Left renal cortex interstitium (tissue), 4 donors: ENCODE results near the gene TMEM168. TPM values are rescaled to one million over a fixed set of nuclear protein-coding genes. Genes with fewer than 3 reads are reported as not detected.
"Not testable (repeated sequence)": the region's sequence is repeated elsewhere in the genome, so short reads cannot be mapped to it uniquely, and the experiment has no call there.

Experiments
- DNase-seq, 4 donors: peaks; one replicate each; pipeline ENCODE4 v3.0.0-alpha.2; 2013; ENCODE audit warnings: low read depth in 4 of 4, low spot score in 2 of 4, missing footprints in 1 of 4
- polyA plus RNA-seq, 4 donors: library from polyadenylated mRNA; unstranded; fragments of 120-200 nt; gene quantifications; one replicate each; pipeline ENCODE4 v1.2.1, GENCODE V29; 2013; ENCODE audit not compliant: insufficient read length in 4 of 4

Gene TMEM168
- polyA plus RNA-seq, 4 donors = 36.0 to 52.9 (median 45.1) TPM

DNA sequence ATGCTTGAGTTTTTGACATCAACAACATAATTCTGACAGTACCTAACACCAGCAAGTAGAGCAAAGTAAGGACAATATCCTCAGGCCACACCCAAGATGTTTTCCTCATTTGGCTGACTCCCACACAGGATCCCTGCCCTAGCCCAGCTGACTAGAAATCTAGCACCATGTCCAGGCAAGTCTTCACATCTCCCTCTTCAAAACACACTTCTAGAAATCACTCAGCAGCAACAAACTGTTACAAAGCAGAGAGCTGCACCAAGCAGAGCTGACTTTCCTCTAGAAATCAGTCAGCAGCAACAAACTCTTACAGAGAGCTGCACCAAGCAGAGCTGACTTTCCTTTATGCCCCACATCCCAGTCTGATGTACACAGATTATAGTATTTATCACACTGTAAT, 7.7 kb downstream of the TMEM168 start:
- no peak for DNase-seq

DNA sequence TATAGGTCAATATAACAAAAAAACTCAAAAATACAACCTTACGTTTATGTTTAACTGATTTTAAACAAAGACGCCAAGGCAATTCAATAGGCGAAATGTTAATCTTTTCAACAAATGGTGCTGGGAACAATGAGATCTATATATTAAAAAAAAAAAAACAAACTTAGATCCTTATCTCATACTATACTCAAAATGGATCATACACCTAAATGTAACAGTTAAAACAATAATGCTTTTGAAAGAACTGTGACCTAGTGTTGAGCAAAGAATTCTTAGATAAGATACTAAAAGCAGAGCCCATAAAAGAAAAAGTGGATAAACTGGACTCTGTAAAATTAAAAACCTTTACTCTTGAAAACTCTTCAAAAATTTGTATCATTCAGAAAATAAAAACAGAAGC, 8.6 kb downstream of the TMEM168 start:
- DNase-seq = no peak

DNA sequence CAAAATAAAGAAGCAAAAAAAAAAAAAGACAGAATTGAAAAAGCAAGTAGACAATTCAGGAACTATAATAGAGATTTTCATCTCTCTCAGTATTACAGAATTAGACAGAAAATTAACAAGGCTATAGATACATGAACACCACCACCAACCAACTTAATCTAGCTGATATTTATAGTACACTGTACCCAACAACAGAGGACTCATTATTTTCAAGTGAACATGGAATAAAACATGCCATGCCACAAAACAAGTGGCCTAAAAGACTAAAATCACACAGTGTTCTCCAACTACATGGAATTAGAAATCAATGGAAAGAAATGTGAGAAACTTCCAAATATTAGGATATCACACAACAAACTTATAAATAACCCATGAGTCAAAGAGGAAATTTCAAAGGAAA, 9.1 kb downstream of the TMEM168 start:
- no peak for DNase-seq

DNA sequence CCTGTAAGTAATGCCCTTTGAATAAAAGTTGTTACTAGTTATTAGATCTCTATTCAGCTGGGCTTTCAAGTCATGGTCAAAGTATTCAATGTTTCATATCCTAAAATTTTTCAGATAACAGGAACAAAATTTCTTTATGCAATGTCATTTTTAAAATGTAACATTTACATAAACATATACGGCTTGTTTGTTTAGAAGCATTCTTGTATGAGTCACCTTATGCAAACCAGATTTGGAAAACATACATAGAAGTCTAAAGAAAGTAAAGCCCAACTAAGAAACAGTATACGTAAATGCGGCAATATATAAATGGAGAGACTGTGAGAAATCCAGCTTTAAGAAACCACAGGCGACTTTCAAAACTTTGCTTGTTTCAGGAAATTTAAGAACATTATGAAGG, 10.5 kb downstream of the TMEM168 start:
- DNase-seq = no peak

DNA sequence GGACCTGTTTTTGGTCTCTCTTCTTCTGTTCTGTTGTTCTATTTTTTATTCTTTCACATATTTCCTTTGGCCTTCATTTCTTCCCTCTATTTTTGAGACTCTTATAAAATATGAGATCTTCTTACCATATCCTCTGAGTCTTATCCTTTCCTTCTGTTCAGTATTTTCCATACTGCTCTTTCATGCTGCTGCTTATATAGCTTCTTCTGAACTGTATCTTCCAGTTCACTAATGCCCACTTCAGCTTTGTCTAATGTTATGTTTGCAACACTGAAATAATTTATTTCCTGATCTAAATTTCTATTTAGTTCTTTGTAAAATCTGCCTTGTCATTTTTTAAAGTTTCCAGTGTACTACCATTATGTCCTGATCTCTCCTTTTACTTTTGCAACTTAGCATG, 12.8 kb downstream of the TMEM168 start:
- DNase-seq = no peak

DNA sequence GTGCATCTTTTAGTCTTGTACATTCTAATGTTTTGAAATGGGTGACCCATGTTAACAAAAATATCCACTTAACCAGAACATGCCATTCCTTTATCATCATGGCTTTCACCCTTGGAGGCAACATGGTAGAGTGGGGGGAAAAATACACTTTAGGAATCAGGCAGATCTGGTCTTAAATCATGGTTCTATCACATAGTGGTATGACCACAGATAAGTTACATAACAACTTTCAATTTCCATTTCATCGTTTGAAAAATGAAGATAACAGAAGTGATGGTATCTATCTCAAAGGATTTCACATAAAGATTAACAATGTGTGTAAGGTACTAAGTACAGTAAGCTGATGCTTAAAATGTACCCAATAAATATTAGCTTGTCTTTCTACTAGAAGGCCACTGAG, 19.0 kb downstream of the TMEM168 start:
- no peak for DNase-seq

DNA sequence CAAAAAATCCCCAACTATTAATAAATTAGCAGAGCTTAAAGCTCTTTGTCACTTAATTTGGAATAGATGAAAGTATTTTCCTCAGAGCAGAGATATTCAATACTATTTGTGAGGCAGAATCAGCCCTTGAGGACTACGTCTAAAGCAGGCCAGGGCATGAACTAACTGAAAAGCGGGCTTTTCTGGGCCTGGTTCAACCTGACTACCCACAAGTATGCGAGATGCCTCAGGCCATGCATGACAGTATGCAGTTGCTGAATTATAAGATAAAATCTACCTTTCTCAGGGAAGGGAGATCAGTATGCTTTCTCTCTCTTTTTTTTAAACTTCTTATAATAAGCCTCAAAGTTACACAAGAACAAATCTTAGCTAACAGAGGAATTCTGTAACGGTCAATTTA, 20.1 kb downstream of the TMEM168 start:
- peak in 1 of 4 donors; percentile 25 for DNase-seq

DNA sequence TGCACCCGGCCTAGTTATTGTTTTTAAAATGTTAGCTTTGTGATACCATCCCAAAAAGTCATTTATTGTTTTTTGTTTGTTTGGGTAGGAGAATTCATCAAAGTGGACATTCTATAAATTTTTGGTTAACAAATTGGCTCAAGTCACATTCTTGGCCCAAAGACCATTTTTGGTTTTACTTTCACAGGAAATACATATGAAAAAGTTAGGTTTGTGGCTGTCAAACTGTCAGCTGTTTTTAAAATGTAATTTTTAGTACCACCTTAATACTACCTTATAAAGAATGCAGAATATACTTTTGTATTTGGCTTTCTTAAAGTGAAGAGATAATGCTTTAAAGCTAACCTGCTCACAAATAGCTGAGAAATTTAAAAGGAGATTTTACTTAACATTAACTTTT, 25.1 kb downstream of the TMEM168 start:
- no peak for DNase-seq

DNA sequence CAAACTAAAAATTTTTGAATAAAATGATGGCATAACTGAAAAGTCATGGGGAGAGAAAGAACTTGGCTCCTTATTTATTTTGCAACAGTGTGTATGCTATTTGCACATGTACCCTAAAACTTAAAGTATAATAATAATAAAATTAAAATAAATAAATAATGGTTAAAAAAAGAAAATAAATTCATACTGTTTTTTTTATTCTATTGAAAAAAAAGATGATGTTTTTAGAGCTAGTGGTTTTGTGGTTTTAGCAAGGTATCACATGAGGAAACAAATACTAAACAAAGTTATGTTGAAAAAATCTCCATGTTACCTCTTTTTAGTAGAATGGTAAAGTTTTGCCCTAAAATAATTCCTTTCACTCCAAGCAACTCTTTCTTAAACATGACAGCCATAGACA, 26.2 kb downstream of the TMEM168 start:
- no peak for DNase-seq

DNA sequence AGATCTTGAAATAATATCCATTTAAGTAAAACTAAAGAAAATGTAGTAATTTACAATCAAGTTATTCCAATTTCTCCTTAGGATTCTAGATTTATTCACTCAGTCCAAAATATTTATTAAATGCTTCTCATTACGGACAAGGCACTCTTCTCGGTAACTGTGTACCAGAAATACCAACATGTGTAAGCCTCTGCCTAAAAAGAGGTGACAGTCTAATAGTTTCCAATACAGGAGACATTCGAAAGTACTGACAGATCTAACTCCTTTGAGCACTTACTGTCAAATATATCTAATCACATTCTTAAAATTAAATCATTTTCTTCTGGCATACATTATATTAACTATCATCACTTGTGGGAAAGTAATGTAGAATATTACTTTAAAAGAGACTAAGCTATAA, 26.9 kb downstream of the TMEM168 start:
- DNase-seq = no peak

DNA sequence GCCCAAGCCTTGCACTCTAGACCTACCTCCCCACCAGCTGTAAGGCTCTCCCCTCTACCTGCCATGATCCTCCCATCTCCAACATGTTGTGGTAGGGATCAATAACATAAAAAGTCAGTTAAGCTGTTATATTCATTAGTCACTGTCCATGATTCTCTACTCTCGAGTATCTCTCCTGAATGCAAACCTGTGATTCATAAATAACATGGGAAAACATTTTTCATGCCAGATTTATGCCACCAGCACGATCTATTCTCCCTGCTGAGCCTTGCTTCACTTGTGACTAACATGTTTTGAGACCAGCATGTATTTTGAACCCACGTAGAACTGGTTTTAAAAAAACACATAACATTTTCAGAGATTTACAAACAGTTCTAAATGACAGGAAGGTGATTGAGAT, 30.3 kb downstream of the TMEM168 start:
- DNase-seq = no peak

DNA sequence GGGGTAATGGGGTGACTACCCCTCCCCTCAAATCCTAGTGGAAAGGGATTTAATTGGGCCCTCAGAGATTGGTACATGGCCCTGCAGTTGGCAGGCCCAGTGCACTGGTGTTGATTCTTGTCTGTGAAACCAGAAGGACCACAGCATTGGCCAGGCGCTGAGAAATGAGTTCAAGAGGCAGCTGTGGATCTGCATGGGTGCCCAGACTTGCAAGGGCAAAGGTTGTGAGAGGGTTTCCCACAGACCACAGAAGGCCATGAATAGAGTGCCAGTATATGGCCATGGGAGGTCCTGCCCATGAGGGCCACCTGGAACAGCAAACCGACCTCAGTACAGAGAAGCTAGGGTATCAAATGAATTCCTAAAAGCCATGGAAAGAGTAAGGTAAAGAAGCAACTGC, 32.9 kb downstream of the TMEM168 start:
- DNase-seq = no peak

DNA sequence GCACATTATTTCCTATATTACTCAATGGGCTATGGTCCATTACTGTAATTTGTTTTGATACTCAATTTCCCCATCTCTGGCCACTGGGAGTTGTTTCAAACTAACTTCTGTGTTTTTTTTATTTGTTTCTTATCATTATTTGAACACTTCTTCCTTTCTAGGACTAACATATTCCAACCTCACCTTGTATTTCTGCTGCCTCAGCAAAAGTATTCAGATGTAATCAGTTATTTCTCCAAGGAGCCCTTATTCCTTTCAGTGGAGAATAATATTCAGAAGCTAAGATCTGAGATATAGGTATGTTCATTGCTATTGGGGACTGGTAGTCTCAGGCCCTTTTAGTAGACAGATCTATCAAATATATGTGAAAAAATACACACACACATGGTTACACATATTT, 36.9 kb downstream of the TMEM168 start:
- no peak for DNase-seq

DNA sequence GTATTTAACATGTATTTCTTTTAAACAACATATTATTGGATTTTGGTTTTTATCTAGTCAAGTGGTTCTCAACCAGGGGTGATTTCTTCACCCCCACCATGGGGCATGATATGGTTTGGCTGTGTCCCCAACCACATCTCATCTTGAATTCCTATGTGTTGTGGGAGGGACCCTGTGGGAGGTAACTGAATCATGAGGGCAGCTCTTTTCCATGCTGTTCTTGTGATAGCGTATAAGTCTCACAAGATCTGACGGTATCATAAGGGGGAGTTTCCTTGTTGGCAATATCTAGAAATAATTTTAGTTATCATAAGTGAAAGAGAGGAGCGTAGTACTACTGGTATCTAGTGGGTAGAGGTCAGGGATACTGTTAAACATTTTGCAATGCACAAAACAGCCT, 37.6 kb downstream of the TMEM168 start:
- no peak for DNase-seq

DNA sequence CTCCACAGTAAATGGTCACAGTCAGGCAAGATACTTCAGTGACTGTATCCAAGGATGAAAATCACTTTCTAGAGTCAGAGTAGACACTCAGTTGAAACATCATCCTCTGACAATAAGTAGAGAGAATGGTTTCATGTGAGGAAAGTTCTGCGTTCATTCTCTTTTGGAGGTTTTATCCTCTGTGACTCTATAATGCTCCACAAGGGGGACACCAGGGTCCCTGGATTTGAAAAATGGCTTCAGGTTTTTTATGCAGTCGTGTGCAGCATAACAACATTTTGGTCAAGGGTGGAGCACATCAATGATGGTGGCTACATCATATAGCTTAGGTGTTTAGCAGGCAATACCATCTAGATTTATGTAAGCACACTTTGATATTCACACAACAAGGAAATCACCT, 40.4 kb downstream of the TMEM168 start:
- DNase-seq = no peak

DNA sequence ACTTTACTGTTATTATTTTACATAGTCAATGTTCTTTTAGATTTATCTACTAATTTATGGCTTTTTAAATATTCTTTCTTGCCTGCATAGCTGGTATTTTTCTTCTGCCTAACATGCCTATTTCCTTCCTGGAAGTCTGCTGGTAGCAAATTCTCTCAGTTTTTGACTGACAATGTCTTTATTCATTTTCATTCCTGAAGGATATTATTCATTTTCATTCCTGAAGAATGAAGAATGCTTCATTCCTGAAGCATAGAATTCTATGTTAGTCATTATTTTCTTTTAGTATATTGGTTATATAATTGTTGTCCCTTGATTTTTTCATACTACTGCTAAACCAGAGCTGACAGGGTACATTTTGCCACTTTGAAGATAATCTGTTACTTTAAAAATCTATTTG, 41.8 kb downstream of the TMEM168 start:
- no peak for DNase-seq

DNA sequence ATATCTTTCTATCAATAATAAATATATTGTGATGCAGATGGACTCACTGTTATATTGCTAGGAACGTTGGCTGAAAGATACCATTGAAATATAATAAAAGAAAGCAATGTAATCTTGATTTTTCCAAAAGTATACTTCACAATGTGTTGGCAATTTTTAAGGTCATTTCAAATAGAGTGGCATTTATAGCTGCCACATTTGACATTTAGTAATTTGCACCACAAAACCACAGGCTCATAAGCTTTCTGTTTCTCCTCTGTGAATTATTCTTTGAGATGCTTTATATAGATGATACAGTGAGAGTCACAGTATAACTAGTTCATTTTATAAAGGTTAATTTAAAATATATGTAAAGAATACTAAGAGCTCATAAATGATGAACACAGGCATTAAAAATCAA, 44.6 kb downstream of the TMEM168 start:
- no peak for DNase-seq

DNA sequence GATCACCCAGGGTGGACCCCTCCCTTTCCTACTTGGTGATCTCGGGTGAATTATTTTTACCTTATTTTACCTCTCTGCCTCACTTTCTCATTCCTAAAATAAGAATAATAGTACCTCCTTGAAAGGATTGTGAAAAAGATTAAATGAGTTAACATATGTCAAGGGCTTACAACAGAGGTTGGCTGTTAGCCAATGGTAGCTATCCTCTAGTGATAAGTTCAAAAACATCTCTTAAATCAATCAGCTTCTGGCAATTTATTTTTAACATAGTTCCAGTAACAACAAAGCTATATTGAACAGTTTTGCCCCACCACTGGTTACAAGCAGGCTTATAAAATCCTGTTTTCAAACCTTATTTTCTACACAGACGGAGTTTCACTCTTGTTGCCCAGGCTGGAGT, 45.4 kb downstream of the TMEM168 start:
- DNase-seq = no peak

DNA sequence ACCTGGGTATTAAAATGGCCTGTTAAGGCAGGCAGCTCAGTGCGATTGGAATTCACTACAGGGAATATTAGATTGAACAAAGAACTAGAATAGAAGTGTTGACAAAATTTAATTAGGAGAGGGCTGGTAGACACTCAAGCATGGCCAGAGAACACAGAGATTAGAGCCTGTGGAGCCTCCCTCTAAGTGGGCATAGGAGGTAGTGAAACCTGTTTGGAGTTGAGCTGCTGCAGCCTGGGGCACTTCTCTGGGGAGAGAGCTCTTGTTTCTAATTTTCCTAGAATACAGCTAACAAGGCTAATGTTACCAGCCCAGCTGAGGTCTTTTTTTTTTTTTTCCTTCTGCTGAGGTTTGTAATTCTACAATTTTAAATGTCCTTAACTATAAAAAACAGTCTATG, 46.4 kb downstream of the TMEM168 start:
- DNase-seq = peak in 1 of 4 donors; percentile 17

DNA sequence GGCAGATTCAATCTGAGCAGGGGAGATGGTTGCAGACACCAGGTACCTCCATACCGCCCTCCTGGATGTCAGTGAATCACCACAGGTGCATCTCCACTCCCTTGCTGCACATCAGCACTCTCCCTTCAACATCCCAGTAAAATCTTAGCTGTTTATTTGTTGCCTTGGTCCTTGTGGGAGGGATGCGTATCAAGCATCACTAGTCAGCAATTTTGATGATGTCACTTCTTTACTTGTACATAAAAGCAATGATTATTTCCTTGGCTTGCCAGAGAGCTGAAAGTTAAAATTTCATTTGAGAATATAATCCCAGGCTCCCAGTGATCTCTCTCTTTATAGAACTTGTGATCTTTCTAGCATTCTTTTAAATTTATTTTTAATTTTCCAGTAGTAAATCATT, 49.5 kb downstream of the TMEM168 start:
- DNase-seq = no peak

DNA sequence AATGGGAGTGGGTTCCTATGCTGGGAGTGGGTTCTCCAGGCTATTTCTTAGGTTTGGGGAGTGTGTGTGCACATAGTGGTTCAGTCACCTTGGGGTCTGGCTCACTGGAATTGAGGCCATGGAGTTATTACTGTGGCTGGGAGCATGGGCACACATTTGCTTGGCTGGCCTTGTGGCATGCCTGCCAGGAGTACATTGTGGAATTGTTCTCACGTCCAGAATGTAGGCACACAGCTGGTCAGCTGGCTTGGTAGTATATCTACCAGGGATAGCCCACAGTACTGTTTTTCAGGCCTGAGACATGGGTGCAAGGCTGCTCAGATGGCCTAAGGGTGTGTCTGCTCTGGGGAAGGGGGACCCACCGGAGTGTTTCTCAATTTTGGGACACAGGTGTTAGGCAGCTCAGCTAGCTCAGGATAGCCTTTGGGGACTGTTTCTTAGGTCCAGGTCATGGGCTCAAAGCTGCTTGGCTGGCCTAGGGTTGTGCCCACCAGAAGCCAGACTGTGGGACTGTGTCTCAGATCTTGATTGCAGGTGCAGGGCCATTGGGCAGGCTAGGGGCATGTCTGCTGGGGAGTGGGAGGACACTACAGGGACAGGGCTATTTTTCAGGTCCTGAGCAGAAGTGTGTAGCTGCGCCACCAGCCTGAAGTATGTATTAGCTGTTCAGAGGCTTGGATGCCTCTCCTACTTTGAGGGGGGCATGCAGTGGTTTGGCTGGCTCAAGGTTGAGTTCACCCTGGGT, 50.6 kb downstream of the TMEM168 start:
- DNase-seq = no peak

DNA sequence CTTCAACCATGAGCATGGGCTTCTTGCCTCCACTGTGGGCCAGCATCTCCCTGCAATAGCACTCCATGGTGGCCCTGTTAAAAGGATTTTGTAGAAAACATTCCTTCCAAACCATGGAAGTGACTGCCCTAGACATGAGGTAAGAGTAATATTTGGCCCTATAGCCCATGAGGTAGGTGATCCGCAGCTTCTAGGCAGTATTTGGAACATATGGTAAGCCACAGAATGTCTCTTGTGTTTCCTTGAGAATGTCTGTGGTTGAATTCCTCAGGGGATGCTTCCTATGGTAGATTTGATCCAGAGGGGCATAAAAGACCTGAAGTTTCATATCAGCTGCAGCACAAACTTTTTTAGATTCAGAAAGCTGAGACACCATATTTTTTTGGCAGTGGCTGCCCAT, 54.9 kb downstream of the TMEM168 start:
- no peak for DNase-seq

DNA sequence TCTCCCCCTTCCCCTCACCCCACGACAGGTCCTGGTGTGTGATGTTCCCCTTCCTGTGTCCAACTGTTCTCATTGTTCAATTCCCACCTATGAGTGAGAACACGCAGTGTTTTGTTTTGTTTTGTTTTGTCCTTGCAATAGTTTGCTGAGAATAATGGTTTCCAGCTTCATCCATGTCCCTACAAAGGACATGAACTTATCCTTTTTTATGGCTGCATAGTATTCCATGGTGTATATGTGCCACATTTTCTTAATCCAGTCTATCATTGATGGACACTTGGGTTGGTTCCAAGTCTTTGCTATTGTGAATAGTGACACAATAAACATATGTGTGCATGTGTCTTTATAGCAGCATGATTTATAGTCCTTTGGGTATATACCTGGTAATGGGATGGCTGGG, 58.9 kb downstream of the TMEM168 start:
- DNase-seq = not testable (repeated sequence)
